Panc1 (cell line): ENCODE data around the gene GRM2.

Experiments used
- POLR2AphosphoS5 ChIP-seq: IDR thresholded peaks from 2 replicates; pipeline ENCODE4 v1.6.1; 2012; ENCODE audit warnings: mild to moderate bottlenecking, low read depth, low read length, moderate library complexity
- REST ChIP-seq, 2 experiments: IDR thresholded peaks; 2 replicates each; pipeline ENCODE4 v1.6.1; 2011 to 2012; ENCODE audit warnings: low read depth in 2 of 2, control low read depth in 1 of 2, low read length in 1 of 2, mild to moderate bottlenecking in 1 of 2, moderate library complexity in 1 of 2; ENCODE audit not compliant: insufficient read depth in 1 of 2
- SIN3A ChIP-seq: IDR thresholded peaks from 2 replicates; pipeline ENCODE4 v1.6.1; 2012; ENCODE audit warnings: low read depth, mild to moderate bottlenecking, low read length, moderate library complexity, borderline replicate concordance; ENCODE audit not compliant: insufficient read depth
- TCF7L2 ChIP-seq: IDR thresholded peaks from 2 replicates; pipeline ENCODE4 v1.6.1; 2011; ENCODE audit warnings: mild to moderate bottlenecking, low read depth, low read length, inconsistent platforms
- TF ChIP-seq, protein P1 (sequence below): fragments of 450-650 bp; IDR thresholded peaks from 2 replicates; pipeline ENCODE4 v1.5.1; 2017; ENCODE audit warnings: mild to moderate bottlenecking

DNA sequence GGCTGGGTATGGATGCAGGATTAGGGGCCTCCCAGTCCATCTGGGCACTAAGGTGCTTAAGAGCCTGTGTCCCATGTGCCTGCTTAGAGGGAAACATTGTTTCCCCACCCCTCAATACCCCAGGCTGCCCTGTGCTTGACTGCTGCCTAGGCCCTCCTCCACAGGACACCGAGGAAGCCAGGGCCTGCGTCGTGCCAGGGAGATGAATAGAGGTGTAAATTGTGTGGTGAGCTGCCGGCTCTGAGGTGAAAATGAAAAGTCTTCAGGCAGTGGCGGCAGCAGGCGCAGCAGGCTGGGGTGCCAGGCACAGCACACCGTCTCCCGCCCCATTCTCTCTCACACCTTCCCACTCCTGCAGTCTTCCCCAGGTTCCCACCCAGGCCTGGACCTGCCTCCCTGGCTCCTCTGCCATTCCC is 13.9 kb upstream of the GRM2 start:
- TF ChIP-seq, protein P1, sequence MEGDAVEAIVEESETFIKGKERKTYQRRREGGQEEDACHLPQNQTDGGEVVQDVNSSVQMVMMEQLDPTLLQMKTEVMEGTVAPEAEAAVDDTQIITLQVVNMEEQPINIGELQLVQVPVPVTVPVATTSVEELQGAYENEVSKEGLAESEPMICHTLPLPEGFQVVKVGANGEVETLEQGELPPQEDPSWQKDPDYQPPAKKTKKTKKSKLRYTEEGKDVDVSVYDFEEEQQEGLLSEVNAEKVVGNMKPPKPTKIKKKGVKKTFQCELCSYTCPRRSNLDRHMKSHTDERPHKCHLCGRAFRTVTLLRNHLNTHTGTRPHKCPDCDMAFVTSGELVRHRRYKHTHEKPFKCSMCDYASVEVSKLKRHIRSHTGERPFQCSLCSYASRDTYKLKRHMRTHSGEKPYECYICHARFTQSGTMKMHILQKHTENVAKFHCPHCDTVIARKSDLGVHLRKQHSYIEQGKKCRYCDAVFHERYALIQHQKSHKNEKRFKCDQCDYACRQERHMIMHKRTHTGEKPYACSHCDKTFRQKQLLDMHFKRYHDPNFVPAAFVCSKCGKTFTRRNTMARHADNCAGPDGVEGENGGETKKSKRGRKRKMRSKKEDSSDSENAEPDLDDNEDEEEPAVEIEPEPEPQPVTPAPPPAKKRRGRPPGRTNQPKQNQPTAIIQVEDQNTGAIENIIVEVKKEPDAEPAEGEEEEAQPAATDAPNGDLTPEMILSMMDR = no peak
- no peak for TF ChIP-seq POLR2AphosphoS5
- TF ChIP-seq TCF7L2 = no peak
- no peak for TF ChIP-seq SIN3A
- no peak for TF ChIP-seq REST (IDR thresholded peaks at IDR 0.05; ENCODE audit: insufficient read depth in 1 of 2, low read depth in 2 of 2, low read length in 1 of 2)
